GM18502 (cell line): Measurements from ENCODE around the gene HOXA6.

Source experiments
- ATAC-seq: cut with Tn5 transposase; IDR thresholded peaks from one replicate; pipeline ENCODE4 v1.9.1; 2021; ENCODE audit warnings: mild to moderate bottlenecking; ENCODE audit not compliant: unreplicated experiment, poor library complexity

Gene HOXA6

DNA sequence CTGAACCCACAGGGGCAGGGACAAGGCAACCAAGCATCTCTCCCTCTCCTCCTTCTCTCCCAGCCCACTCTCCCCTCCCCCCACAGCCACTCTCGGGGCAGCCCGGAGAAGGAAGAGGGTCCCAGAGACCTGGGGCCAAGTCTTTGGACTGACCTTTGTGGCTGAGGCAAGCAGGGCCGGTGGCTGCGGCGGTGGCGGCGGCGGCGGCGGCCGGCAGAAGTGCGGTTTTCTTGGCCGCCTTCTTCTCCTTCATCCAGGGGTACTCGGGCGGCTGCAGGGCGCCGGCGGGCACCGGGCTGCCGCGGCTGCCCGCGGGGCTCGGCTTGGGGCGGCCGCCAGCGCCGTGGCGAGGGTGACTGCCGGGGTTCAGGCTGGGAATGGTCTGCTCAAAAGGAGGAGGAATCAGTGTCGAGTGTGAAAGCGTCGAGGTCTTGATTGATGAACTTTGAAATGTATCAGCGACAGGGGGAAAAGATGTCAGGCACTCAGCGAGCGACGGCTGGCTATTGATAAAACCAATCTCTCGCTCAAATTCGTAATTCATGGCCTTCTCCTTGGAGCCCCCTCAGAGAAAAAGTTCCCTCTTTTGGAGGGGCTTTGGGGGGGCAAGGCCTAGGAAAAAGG is 45.5 kb downstream of the HOXA6 start:
- ATAC-seq: no peak

DNA sequence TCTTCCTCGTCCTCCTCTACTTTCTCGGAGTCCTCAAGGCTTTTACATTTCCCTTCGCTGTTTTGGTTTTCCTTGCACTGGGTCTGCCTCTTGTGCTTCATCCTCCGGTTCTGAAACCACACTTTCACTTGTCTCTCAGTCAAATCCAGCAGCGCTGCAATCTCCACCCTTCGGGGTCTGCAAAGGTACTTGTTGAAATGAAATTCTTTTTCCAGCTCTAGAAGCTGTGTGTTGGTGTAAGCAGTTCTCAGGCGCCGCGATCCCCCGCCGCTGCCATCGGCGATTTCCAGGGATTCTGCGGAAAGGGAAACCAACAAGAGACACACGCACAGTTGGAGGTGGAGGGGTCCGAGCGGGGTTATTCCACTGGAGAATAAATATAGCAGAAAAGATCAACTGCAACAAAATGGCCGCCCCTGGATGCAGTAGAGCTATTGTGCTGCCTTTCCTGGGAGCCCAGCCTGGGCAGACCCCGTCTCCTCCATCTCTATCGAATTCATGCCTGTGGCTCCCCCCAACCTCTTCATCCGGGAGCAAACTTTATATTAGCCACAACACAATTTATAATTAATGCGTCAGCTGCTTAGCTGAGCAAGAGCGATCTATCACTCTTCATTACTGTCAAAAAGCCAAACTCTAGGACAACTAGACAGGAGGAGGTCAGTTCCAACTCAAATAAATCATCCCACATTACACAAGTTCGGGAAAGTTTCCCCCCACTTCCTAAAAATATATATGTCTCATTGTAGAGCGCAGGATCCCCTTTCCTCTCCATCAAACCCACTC is 46.2 kb downstream of the HOXA6 start:
- ATAC-seq: no peak

DNA sequence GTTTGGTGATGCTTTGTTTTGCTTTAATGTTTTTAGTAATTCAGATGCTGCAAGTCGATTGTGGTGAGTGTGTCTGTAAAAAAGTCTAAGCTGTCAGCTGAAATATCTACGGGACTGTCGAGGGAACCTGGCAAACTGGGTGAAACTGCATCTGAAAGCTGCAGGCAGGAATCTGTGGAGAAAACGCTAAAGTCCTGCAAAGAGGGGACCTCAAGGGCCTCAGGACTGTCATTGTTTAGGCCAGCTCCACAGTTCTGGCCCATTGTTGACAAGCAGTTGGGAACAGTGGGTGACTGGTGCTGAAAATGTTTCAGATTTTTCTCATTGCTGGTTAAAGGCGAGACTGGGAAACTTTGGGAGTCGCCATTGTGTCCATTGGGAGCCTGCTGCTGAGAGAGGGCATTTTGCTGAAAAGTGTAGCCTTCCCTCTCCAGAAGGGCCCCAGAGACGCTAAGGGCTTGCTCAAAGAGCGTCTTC is 46.8 kb downstream of the HOXA6 start:
- no peak for ATAC-seq

GRCh38 chr7:27099453-27100370 is 47.9 kb downstream of the HOXA6 start:
- no peak for ATAC-seq

DNA sequence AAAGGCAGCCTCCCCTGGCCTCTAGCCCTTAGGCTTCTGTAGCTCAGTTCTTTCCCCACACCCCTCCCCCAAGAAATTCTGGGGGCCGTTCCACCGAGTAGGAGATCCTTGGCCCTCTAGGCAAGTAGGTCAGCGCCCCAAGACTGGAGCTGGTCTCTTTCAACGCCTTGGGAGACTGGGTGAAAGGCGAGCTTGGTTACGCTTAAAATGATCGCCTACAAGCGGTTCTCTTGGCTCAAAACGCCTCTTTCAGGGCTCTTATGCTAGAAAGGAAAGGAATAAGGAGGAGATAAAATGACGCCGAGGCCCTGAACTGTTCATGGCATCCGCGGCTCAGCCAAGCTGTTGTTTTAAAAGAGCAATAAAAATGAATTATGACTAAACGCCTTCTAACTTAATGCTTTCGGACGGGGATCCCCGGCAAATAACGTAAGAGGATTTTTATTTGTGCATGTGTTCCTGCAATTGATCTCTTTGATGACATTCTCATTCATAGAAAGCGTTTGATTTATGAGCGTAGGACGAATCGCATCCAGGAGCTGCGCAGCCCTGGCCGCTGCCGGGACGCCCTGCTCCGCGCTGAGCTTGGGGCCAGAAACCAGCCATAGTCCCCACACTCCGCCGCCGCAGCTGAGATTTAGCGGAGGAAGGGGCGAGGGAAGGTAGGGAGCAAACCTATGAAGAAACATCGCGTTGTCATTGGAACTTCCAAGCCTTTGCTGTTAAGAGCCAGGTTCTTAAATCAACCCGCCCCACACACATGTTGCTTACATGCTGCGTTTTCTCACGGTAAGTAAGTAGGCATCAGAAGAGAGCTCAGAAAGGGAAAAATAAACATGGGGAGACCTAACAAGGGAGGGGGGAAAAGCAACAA is 48.8 kb downstream of the HOXA6 start:
- no peak for ATAC-seq

- no peak for ATAC-seq
Observed at GRCh38 chr7:27097686-27098577, 49.6 kb downstream of the HOXA6 start.

DNA sequence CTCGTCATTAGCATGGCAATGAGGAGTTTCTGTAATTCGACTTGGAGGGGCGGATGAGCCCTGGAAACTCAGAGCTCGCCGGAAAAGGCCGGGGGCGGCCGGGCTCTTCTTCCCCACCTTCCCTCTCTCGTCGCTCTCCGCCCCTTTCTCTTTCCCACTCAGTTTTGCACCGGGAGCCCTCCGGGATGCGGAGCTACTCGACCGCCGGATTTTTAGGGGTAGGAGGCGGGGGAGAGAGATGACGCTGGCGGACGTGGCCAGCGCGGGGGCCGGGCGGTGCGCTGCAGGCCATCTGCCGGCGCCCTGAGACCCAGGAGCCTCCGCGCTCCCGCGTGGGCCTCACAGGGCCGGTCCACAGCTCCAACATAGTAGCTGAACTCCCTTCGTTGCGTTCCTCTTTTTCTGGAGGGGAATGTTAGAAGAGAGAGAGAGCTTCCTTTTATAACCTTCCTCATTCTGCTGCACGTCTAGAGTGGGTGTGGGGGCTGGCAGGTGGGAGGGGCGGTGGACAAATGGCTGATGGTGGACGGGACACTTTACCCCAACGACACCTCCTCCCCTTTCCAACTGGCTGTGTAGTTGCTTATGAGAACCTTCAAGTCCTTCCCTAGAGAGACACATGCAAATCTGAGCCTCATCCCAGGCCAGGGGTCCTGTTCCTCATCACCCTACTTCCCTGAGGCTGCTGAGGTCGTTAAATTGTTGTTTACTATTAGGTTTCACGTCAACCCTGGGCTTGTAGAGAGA is 50.6 kb downstream of the HOXA6 start:
- ATAC-seq: peak; percentile 1

DNA sequence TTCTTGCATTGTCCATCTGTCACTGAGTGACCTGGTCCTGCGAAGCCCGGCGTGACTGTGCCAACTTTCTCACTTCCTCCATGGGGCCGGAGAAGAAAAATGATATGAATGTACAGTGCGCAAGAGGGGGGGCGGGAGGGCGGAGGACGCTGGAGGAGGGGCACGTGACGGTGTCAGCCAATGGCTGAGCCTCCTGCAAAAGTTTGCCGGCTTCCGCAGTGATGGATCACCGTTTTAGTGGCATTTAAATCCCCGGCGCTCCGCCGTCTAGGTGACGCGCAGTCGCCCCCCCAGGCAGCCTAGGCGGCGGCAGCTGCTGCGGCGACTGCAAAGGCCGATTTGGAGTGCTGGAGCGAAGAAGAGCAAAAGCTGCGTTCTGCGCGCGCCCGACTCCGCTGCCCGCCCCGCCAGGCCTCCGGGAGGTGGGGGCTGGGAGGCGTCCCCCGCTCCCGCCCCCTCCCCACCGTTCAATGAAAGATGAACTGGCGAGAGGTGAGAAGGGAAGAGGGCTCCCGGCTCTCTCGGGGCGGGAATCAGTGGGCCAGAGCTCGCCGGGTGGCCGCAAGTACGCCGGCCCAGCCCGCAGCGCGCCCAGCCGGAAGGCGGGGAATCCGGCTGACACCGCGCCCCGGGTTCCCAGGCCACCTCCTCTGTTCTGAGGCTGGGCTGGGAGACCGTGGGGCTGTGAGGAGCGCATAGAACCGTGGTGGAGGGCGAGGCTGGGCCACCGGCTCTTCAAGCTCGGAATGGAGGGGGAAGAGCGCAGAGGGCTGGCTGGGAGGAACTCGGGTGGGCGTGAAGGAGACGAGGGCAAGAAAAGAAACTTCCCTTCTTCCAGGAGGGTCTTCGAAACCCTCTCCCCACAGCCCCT is 51.4 kb downstream of the HOXA6 start, which contains the start of gene HOXA1:
TSS of gene HOXA1 (minus strand) at position 104 of the 871 bp plus-strand sequence. CDS start at position 16, 88 bp downstream.
- peak; percentile 84 for ATAC-seq
